HG03175 (cell line): ENCODE data around the gene PAM16.
"Not testable (repeated sequence)": the region's sequence is repeated elsewhere in the genome, so short reads cannot be mapped to it uniquely, and the experiment has no call there.

Source experiments
- ATAC-seq: cut with Tn5 transposase; IDR thresholded peaks from one replicate; pipeline ENCODE4 v1.9.1; 2021; ENCODE audit warnings: mild to moderate bottlenecking, moderate library complexity; ENCODE audit not compliant: unreplicated experiment

Gene PAM16

GRCh38 chr16:4354512-4355409, 3.6 kb upstream of the PAM16 start:
- ATAC-seq, result no peak

- no peak for ATAC-seq
Measured at GRCh38 chr16:4353675-4354074, 2.6 kb upstream of the PAM16 start.

GRCh38 chr16:4352843-4353242, 1.7 kb upstream of the PAM16 start:
- ATAC-seq, result no peak

GRCh38 chr16:4351880-4352279, 759 bp upstream of the PAM16 start:
- ATAC-seq, result no peak

GRCh38 chr16:4350365-4350786, 745 bp downstream of the PAM16 start:
- ATAC-seq, result peak; percentile 6

- no peak for ATAC-seq
Measured at GRCh38 chr16:4349332-4349731, 1.8 kb downstream of the PAM16 start.

GRCh38 chr16:4347765-4348509, 3.2 kb downstream of the PAM16 start:
- ATAC-seq, result no peak

- ATAC-seq, result no peak
Measured at GRCh38 chr16:4347010-4347409, 4.1 kb downstream of the PAM16 start.

- no peak for ATAC-seq
Measured at GRCh38 chr16:4345836-4346781, 5.0 kb downstream of the PAM16 start.

- no peak for ATAC-seq
Measured at GRCh38 chr16:4344983-4345835, 5.9 kb downstream of the PAM16 start.

GRCh38 chr16:4344300-4344982, 6.7 kb downstream of the PAM16 start:
- not testable (repeated sequence) for ATAC-seq

- no peak for ATAC-seq
Measured at GRCh38 chr16:4342866-4343744, 8.0 kb downstream of the PAM16 start.

GRCh38 chr16:4341250-4341649, 9.9 kb downstream of the PAM16 start:
- ATAC-seq, result no peak

- no peak for ATAC-seq
Measured at GRCh38 chr16:4340443-4340842, 10.7 kb downstream of the PAM16 start.

GRCh38 chr16:4339909-4340308, 11.2 kb downstream of the PAM16 start:
- ATAC-seq, result no peak

- no peak for ATAC-seq
Measured at GRCh38 chr16:4339455-4339854, 11.7 kb downstream of the PAM16 start.

GRCh38 chr16:4338712-4339299, 12.3 kb downstream of the PAM16 start:
- ATAC-seq, result no peak

- no peak for ATAC-seq
Measured at GRCh38 chr16:4338125-4338582, 13.0 kb downstream of the PAM16 start.
